Astrocyte of the spinal cord (primary cell): Measurements from ENCODE around the gene ACADS.

Experiments used
- DNase-seq: peaks from one replicate; pipeline ENCODE4 v3.0.0; 2011; ENCODE audit warnings: low read depth, low spot score
- H3K4me3 ChIP-seq: 2 replicates; pipeline ENCODE4 v1.5.1; 2011; ENCODE audit warnings: low read depth, mild to moderate bottlenecking, low read length, moderate library complexity
- in situ Hi-C: cut with HindIII; loops from 2 replicates; pipeline ENCODE4 v1.10.0; 2017; ENCODE audit warnings: low sequenced_read_pairs
- TF ChIP-seq, protein P1 (sequence below): IDR thresholded peaks from 2 replicates; pipeline ENCODE4 v1.5.1; 2012; ENCODE audit warnings: low read depth, mild to moderate bottlenecking, low read length, inconsistent platforms

The ACADS gene

GRCh38 chr12:120725659-120726509, at the start of gene ACADS:
ACADS (plus strand) TSS chr12:120725826; CDS start chr12:120725886, 60 bp downstream.
- H3K4me3 ChIP-seq = peak within 1 kb of the TSS; percentile 47
- peak; percentile 78 for DNase-seq
- TF ChIP-seq, protein P1, sequence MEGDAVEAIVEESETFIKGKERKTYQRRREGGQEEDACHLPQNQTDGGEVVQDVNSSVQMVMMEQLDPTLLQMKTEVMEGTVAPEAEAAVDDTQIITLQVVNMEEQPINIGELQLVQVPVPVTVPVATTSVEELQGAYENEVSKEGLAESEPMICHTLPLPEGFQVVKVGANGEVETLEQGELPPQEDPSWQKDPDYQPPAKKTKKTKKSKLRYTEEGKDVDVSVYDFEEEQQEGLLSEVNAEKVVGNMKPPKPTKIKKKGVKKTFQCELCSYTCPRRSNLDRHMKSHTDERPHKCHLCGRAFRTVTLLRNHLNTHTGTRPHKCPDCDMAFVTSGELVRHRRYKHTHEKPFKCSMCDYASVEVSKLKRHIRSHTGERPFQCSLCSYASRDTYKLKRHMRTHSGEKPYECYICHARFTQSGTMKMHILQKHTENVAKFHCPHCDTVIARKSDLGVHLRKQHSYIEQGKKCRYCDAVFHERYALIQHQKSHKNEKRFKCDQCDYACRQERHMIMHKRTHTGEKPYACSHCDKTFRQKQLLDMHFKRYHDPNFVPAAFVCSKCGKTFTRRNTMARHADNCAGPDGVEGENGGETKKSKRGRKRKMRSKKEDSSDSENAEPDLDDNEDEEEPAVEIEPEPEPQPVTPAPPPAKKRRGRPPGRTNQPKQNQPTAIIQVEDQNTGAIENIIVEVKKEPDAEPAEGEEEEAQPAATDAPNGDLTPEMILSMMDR = no peak
- in situ Hi-C loops = no loop called here

- TF ChIP-seq, protein P1 = no peak
- DNase-seq = peak; percentile 17
- H3K4me3 ChIP-seq = no peak overlapping the region
- in situ Hi-C loops = no loop called here
These were observed 47.7 kb upstream of the ACADS start for GRCh38 chr12:120677765-120678473.

DNA sequence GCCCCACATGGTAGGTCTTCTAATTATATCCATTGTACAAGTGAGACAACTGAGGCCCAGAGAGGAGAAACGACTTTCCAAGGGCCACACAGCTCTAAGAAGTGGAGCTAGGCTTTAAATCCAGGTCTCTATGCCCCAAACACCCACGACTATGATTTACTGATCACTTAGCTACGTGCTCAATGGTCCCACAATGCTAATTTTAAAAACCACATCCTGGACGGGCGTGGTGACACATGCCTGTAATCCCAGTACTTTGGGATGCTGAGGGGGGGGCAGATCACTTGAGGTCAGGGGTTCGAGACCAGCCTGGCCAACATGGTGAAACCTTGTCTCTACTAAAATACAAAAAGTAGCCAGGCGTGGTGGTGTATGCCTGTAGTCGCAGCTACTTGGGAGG, 47.1 kb upstream of the ACADS start:
- in situ Hi-C loops = no loop called here
- TF ChIP-seq, protein P1 = no peak
- H3K4me3 ChIP-seq = no peak overlapping the region
- no peak for DNase-seq

DNA sequence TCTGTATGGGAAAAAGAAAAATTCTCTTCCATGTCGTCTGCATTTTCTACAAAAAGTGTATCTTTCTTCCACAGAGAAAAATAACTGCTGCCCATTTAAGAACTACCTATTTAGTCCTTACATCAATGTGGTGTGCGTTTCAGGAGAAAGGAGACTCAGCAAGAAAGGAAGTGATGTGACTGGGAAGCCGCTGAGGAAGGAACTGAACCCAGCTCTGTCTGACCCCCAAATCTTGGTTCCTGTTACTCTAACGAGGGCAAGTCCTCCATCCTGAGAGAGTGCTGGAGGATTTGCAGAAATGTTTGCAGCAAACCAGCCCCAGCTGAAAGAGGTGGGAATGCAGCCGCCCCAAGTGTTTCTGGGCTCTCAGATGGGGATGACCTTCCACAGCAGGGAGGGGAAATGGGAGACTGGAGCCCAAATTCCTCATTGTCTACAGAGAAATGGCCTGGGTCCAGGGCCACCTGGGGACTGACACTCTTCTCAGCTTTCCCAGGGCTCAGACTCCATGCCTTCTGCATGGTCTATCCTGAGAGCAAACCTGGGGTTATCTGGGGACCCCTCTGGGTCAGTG, 45.4 kb upstream of the ACADS start:
- in situ Hi-C loops = no loop called here
- DNase-seq = no peak
- no peak overlapping the region for H3K4me3 ChIP-seq
- TF ChIP-seq, protein P1 = no peak

DNA sequence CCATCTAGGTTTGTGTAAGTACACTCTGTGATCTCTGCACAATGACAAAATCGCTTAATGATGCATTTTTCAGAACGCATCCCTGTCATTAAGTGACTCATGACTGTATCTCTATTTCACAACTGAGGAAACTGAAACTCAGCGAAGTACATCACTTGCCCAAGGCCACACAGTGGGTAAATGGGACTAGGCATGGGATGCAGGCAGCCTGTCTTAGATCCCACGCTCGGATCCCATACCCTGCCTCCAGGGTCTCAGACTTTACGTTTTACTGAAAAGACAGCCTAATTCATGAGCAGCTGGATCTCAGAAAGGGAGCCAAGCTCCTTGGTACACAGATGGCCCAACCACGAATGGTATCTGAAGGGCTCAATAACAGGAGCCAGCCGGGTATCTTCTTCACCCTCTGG, 41.1 kb upstream of the ACADS start:
- DNase-seq = no peak
- in situ Hi-C loops = no loop called here

GRCh38 chr12:120685522-120685921, 40.1 kb upstream of the ACADS start:
- DNase-seq = no peak
- TF ChIP-seq, protein P1 = no peak
- H3K4me3 ChIP-seq = no peak overlapping the region
- in situ Hi-C loops = no loop called here

More for the DNA sequence above, 41.1 kb upstream of the ACADS start:
- TF ChIP-seq, protein P1 = no peak
- H3K4me3 ChIP-seq = no peak overlapping the region
